ENCODE data around the gene KIRREL3. TPM values are rescaled to one million over a fixed set of nuclear protein-coding genes. Genes with fewer than 3 reads are reported as not detected.

KIRREL3 gene
- total RNA-seq, 4 donors from 2014 or later = 0.19 TPM; not detected in 3

DNA sequence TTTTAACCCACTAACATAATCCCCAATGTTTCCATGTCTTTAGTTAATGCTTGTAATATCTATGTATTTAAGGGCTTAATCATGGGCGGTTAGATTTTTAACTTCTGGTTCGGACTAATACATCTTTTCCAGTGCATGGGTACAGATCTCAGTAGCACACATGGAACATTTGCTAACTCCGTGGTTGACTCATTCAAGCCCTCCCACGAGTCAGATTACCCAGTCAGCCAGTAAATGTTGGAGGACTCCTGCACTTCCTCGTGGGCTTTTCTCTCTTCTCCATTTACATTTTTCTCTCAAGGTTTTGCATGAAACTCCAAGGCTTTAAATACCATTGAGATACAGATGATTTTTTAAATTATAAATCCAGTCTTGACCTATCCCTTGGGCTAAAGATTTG, 331.2 kb downstream of the KIRREL3 start:
- peaks cover 0 to 29% (median 0%) of the 10 kb centered on the region in 4 donors for H3K27me3 ChIP-seq
- H3K36me3 ChIP-seq = no peaks in the 10 kb centered on the region
- no peak overlapping the region for H3K27ac ChIP-seq
- DNase-seq = no peak
- intact Hi-C loops (cut with DNase I) = no loop called here
- H3K9me3 ChIP-seq = no peaks in the 10 kb centered on the region
- H3K4me1 ChIP-seq = no peaks in the 10 kb centered on the region
- TF ChIP-seq CTCF (IDR thresholded peaks at IDR 0.05) (no peak), POLR2A (IDR thresholded peaks at IDR 0.05) (no peak)
- no peak overlapping the region for H3K4me3 ChIP-seq
- 43 to 52% methylated on average over 5 of the region's 5 CpGs for WGBS, 2 donors

DNA sequence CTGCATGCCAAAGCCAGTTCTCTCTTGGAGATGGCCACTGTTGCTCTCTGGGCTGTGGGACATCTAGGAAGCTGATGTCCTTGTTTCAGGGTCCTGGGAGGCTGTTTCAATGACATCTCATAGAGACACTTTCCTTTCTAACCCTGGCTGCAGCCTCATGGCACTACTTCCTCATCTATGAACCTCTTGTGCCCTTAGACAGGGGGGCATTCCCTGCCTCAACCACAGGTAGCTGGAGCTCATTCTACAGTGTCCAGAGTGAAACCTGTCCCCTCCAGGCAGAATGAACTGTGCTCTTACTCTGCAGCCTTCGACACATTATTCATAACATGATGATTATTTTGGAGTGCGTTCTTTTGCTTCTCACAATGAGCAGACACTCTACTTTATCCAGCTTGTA, 335.9 kb downstream of the KIRREL3 start:
- Histone ChIP-seq H3K4me3 (no peak overlapping the region), H3K4me1 (no peaks in the 10 kb centered on the region), H3K27ac (no peak overlapping the region), H3K36me3 (no peaks in the 10 kb centered on the region), H3K9me3 (no peaks in the 10 kb centered on the region), H3K27me3 (peaks cover 0 to 16% (median 0%) of the 10 kb centered on the region in 4 donors)
- TF ChIP-seq CTCF (IDR thresholded peaks at IDR 0.05) (no peak), POLR2A (IDR thresholded peaks at IDR 0.05) (no peak)
- DNase-seq = no peak
- WGBS, 2 donors = 94 to 96% methylated on average over 2 of the region's 2 CpGs
- intact Hi-C loops (cut with DNase I) = no loop called here

GRCh38 chr11:126663749-126664592, 336.6 kb downstream of the KIRREL3 start:
- intact Hi-C loops (cut with DNase I) = no loop called here
- TF ChIP-seq POLR2A (IDR thresholded peaks at IDR 0.05) (no peak), CTCF (IDR thresholded peaks at IDR 0.05) (no peak)
- DNase-seq = no peak
- Histone ChIP-seq H3K9me3 (no peaks in the 10 kb centered on the region), H3K27ac (no peak overlapping the region), H3K4me3 (no peak overlapping the region), H3K36me3 (no peaks in the 10 kb centered on the region), H3K4me1 (no peaks in the 10 kb centered on the region), H3K27me3 (peaks cover 0 to 10% (median 0%) of the 10 kb centered on the region in 4 donors)
- 81 to 92% methylated on average over 3 of the region's 3 CpGs for WGBS, 2 donors

DNA sequence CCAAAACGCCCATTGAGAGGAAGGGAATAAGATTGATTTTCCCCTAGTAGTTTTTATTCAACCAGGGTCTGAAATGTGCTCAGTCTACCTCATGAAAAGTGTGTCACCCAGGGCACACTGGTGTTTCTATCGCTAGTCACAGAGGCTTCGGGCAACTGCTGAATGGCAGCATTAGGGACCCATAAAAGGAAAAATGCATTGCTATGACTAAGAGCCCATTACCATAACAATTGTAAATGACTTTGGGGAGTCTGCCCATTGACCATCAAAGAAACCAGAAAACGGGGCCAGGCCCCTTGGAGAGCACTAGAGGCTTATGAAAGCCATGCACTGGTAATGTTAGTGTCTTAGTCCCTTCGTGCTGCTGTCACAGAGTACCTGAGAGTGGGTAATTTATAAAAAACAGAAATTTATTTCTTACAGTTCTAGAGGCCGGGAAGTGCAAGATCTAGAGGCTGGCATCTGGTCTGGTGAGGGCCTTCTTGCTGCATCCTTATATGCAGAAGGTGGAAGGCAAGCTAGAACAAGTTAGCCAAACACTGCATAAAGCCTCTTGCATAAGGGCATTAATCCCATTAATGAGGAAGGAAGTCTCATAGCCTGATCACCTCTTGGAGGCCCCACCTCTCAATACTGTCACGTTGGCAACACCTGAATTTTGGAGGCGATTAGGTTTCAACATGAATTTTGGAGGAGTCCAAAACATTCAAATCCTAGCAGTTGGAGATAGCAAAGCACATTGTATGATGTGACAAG, 338.4 kb downstream of the KIRREL3 start:
- no peak overlapping the region for H3K4me3 ChIP-seq
- no peaks in the 10 kb centered on the region for H3K36me3 ChIP-seq
- no peak for DNase-seq
- H3K27me3 ChIP-seq = no peaks in the 10 kb centered on the region
- H3K4me1 ChIP-seq = no peaks in the 10 kb centered on the region
- intact Hi-C loops (cut with DNase I) = no loop called here
- WGBS, 2 donors = 59 to 62% methylated on average over 8 of the region's 8 CpGs
- no peak overlapping the region for H3K27ac ChIP-seq
- TF ChIP-seq POLR2A (IDR thresholded peaks at IDR 0.05) = no peak
- TF ChIP-seq CTCF (IDR thresholded peaks at IDR 0.05) = no peak
- H3K9me3 ChIP-seq = no peaks in the 10 kb centered on the region

All from esophagus squamous epithelium (tissue), 5 donors.